Measurements from ENCODE around the gene PRSS57.

DNA sequence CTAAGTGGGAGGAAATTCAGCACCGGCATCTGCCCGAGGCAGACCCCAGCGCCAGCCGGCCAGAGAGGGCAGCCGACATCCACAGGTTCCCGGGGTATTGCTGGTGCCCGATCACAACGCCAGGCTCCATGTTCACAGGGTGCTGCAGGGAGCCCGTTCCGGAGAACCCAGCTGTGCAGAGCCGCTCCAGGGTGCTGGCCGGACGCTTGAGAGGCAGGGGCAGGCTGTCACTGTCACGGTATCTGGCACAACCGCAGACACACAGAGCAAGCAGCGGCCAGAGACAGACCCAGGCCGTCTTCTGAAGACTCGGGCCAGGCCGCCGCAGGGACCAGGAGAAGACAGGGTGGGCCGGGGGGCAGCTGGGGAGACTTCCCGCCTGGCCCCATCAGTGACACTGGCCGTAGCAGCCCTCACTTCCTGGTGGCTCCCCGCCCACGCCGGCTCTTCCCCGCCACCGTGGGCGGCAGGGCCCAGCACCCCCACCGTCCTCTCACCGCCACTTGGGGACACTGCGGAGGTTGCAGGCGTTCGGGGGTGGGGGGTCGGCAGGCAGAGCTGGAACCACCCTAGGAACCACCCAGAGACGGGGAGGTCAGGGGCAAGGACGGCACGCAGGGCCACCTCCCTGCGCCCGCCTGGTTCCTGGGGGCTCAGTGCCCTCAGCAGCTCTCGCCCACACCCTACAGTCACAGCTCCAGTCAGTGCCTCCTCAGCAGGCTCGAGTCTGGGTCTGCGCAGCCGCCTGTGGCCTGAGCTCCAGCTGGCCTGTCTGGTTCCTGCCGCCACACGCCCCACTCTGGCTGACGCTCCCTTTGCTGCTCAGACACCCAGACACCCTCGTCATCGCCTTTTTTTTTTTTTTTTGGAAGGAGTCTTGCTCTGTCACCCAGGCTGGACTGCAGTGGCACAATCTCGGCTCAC is 36.1 kb downstream of the PRSS57 start:
- TF ChIP-seq POLR2A (IDR thresholded peaks at IDR 0.05; ENCODE audit: low read length) (no peak), GATA1 (IDR thresholded peaks at IDR 0.05; ENCODE audit: low read depth, low read length) (no peak)

All from erythroblast (primary cell).